NCI-H524 (cell line): ENCODE data around the gene GJA3.

ENCODE experiments used
- DNase-seq, 2 experiments: peaks; one replicate each; lab custom pipeline; 2025; lab: John Stamatoyannopoulos, UW

The GJA3 gene

GRCh38 chr13:20160306-20161274 lies at the start of gene GJA3:
GJA3 (minus strand) TSS chr13:20161052; CDS start chr13:20143288, 17,764 bp downstream.
- peak; percentile 32 to 72 for DNase-seq

GRCh38 chr13:20209948-20210347 lies 49.1 kb upstream of the GJA3 start:
- peak in 1 of 2 experiments; percentile 21 for DNase-seq

GRCh38 chr13:20206698-20207235 lies 45.9 kb upstream of the GJA3 start:
- DNase-seq, result no peak

- DNase-seq, result no peak
These were observed 45.3 kb upstream of the GJA3 start for GRCh38 chr13:20206065-20206697.

GRCh38 chr13:20198781-20199180 lies 37.9 kb upstream of the GJA3 start:
- no peak for DNase-seq

- peak in 1 of 2 experiments; percentile 62 for DNase-seq
These were observed 36.5 kb upstream of the GJA3 start for GRCh38 chr13:20197361-20197834.

GRCh38 chr13:20195801-20196200 lies 34.9 kb upstream of the GJA3 start:
- no peak for DNase-seq

GRCh38 chr13:20193907-20194631 lies 33.2 kb upstream of the GJA3 start:
- no peak for DNase-seq

- DNase-seq, result peak in 1 of 2 experiments; percentile 26
These were observed 32.5 kb upstream of the GJA3 start for GRCh38 chr13:20193162-20193906.

- no peak for DNase-seq
These were observed 31.9 kb upstream of the GJA3 start, which contains the start of gene GJB2 for GRCh38 chr13:20192836-20193161. GJB2 (minus strand) TSS chr13:20192938; CDS start chr13:20189581, 3,357 bp downstream.

GRCh38 chr13:20192158-20192835 lies 31.4 kb upstream of the GJA3 start:
- DNase-seq, result peak in 1 of 2 experiments; percentile 44

GRCh38 chr13:20191311-20192157 lies 30.7 kb upstream of the GJA3 start:
- DNase-seq, result no peak

GRCh38 chr13:20190481-20191310 lies 29.8 kb upstream of the GJA3 start:
- no peak for DNase-seq

- DNase-seq, result no peak
These were observed 29.2 kb upstream of the GJA3 start for GRCh38 chr13:20190076-20190475.

- DNase-seq, result no peak
These were observed 28.1 kb upstream of the GJA3 start for GRCh38 chr13:20188667-20189553.

- no peak for DNase-seq
These were observed 25.9 kb upstream of the GJA3 start for GRCh38 chr13:20186771-20187170.

GRCh38 chr13:20185366-20186056 lies 24.7 kb upstream of the GJA3 start:
- peak; percentile 84 to 92 for DNase-seq
